ENCODE results near the gene TP53I3.

TP53I3 gene

GRCh38 chr2:24123922-24124580 lies 39.4 kb upstream of the TP53I3 start:
- Histone ChIP-seq H3K27me3 (ENCODE audit: insufficient read depth, low read length, poor library complexity, severe bottlenecking) (no peaks in the 10 kb centered on the region), H3K9ac (ENCODE audit: low read depth, low read length, poor library complexity, severe bottlenecking) (peak overlapping the region; percentile 81), H3K36me3 (ENCODE audit: insufficient read depth, low read length) (no peaks in the 10 kb centered on the region), H3K4me3 (ENCODE audit: low read length, poor library complexity, severe bottlenecking) (peak overlapping the region; percentile 78), H3K4me1 (ENCODE audit: insufficient read depth, low read length, poor library complexity, severe bottlenecking) (peaks cover 22% of the 10 kb centered on the region), H3K9me3 (ENCODE audit: insufficient read depth, low read depth, low read length) (no peaks in the 10 kb centered on the region), H2AFZ (ENCODE audit: low read length) (peak overlapping the region; percentile 95), H3K79me2 (ENCODE audit: insufficient read depth, low read length) (peaks cover 19% of the 10 kb centered on the region), H4K20me1 (ENCODE audit: insufficient read depth, low read length, poor library complexity, severe bottlenecking) (no peaks in the 10 kb centered on the region), H3K4me2 (ENCODE audit: low read depth, low read length, poor library complexity, severe bottlenecking) (peak overlapping the region; percentile 85), H3K9me2 (replicated peaks; ENCODE audit: low read depth, low read length) (no peaks in the 10 kb centered on the region), H3F3A (ENCODE audit: low read depth) (no peaks in the 10 kb centered on the region)
- TF ChIP-seq CTCF (conservative IDR thresholded peaks at IDR 0.05; ENCODE audit: low read length) (no peak), EZH2phosphoT487 (IDR thresholded peaks at IDR 0.05; ENCODE audit: borderline replicate concordance) (no peak)

- Histone ChIP-seq H3K36me3 (ENCODE audit: insufficient read depth, low read length) (no peaks in the 10 kb centered on the region), H4K20me1 (ENCODE audit: insufficient read depth, low read length, poor library complexity, severe bottlenecking) (no peaks in the 10 kb centered on the region), H3K9me2 (replicated peaks; ENCODE audit: low read depth, low read length) (no peaks in the 10 kb centered on the region), H3K4me2 (ENCODE audit: low read depth, low read length, poor library complexity, severe bottlenecking) (peak within 1 kb of the TSS; percentile 85), H3K27me3 (ENCODE audit: insufficient read depth, low read length, poor library complexity, severe bottlenecking) (no peaks in the 10 kb centered on the region), H3F3A (ENCODE audit: low read depth) (no peaks in the 10 kb centered on the region), H3K9me3 (ENCODE audit: insufficient read depth, low read depth, low read length) (no peaks in the 10 kb centered on the region), H2AFZ (ENCODE audit: low read length) (peak within 1 kb of the TSS; percentile 95), H3K9ac (ENCODE audit: low read depth, low read length, poor library complexity, severe bottlenecking) (peak within 1 kb of the TSS; percentile 81), H3K4me3 (ENCODE audit: low read length, poor library complexity, severe bottlenecking) (peak within 1 kb of the TSS; percentile 78), H3K79me2 (ENCODE audit: insufficient read depth, low read length) (peaks cover 19% of the 10 kb centered on the region), H3K4me1 (ENCODE audit: insufficient read depth, low read length, poor library complexity, severe bottlenecking) (peaks cover 22% of the 10 kb centered on the region)
- TF ChIP-seq EZH2phosphoT487 (IDR thresholded peaks at IDR 0.05; ENCODE audit: borderline replicate concordance) (no peak), CTCF (conservative IDR thresholded peaks at IDR 0.05; ENCODE audit: low read length) (no peak)
Observed at GRCh38 chr2:24123195-24123921, 38.7 kb upstream of the TP53I3 start, which contains the start of the genes FAM228B and PFN4. Gene FAM228B, plus strand, starts transcription at chr2:24123469. Its CDS starts 893 bp downstream, at chr2:24124362. Gene PFN4, minus strand, starts transcription at chr2:24123334. Its CDS starts 799 bp downstream, at chr2:24122535.

GRCh38 chr2:24122366-24123194 lies 37.9 kb upstream of the TP53I3 start:
- no peak for TF ChIP-seq CTCF (conservative IDR thresholded peaks at IDR 0.05; ENCODE audit: low read length)
- TF ChIP-seq EZH2phosphoT487 (IDR thresholded peaks at IDR 0.05; ENCODE audit: borderline replicate concordance), result no peak
- peaks cover 19% of the 10 kb centered on the region for H3K79me2 ChIP-seq (ENCODE audit: insufficient read depth, low read length)
- H3K36me3 ChIP-seq (ENCODE audit: insufficient read depth, low read length), result no peaks in the 10 kb centered on the region
- H3K9me2 ChIP-seq (replicated peaks; ENCODE audit: low read depth, low read length), result no peaks in the 10 kb centered on the region
- peak overlapping the region; percentile 95 for H2AFZ ChIP-seq (ENCODE audit: low read length)
- no peaks in the 10 kb centered on the region for H3K9me3 ChIP-seq (ENCODE audit: insufficient read depth, low read depth, low read length)
- peaks cover 22% of the 10 kb centered on the region for H3K4me1 ChIP-seq (ENCODE audit: insufficient read depth, low read length, poor library complexity, severe bottlenecking)
- peak overlapping the region; percentile 76 for H3K4me2 ChIP-seq (ENCODE audit: low read depth, low read length, poor library complexity, severe bottlenecking)
- no peaks in the 10 kb centered on the region for H3K27me3 ChIP-seq (ENCODE audit: insufficient read depth, low read length, poor library complexity, severe bottlenecking)
- peak overlapping the region; percentile 78 for H3K4me3 ChIP-seq (ENCODE audit: low read length, poor library complexity, severe bottlenecking)
- peak overlapping the region; percentile 81 for H3K9ac ChIP-seq (ENCODE audit: low read depth, low read length, poor library complexity, severe bottlenecking)
- H3F3A ChIP-seq (ENCODE audit: low read depth), result no peaks in the 10 kb centered on the region
- H4K20me1 ChIP-seq (ENCODE audit: insufficient read depth, low read length, poor library complexity, severe bottlenecking), result no peaks in the 10 kb centered on the region

All from Loucy (cell line).